ENCODE results near the gene RHD.

DNA sequence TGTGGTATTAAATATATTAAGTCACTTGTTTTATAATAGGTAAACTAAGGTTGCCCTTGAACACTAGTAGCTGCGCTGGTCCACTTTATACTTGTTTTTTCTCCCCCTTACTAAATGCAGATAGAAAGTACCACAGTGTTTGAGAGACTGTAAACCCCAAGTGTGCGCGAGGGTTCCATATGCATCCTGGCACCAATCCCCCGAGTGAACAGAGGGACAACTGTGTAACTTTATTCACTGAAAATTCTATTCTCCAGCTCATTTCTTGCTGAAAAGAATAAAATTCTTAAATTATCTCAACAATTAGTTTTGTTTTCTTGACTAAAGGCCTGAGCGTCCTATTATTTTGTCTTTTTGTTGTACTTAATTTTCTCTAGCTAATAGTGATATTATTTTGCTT is 26.9 kb upstream of the RHD start:
- TF ChIP-seq EZH2 (optimal IDR thresholded peaks at IDR 0.05; ENCODE audit: low read depth, low read length) (no peak), EZH2phosphoT487 (IDR thresholded peaks at IDR 0.05; ENCODE audit: low read length) (no peak)
- TF ChIP-seq, protein P1, sequence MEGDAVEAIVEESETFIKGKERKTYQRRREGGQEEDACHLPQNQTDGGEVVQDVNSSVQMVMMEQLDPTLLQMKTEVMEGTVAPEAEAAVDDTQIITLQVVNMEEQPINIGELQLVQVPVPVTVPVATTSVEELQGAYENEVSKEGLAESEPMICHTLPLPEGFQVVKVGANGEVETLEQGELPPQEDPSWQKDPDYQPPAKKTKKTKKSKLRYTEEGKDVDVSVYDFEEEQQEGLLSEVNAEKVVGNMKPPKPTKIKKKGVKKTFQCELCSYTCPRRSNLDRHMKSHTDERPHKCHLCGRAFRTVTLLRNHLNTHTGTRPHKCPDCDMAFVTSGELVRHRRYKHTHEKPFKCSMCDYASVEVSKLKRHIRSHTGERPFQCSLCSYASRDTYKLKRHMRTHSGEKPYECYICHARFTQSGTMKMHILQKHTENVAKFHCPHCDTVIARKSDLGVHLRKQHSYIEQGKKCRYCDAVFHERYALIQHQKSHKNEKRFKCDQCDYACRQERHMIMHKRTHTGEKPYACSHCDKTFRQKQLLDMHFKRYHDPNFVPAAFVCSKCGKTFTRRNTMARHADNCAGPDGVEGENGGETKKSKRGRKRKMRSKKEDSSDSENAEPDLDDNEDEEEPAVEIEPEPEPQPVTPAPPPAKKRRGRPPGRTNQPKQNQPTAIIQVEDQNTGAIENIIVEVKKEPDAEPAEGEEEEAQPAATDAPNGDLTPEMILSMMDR (IDR thresholded peaks at IDR 0.05; ENCODE audit: low read length): no peak

Data from MM.1S (cell line).